Effector memory CD4-positive, alpha-beta T cell (primary cell): ENCODE results near the gene CFAP46.

ENCODE experiments used
- DNase-seq, 3 donors: peaks; one replicate each; pipeline ENCODE4 v3.0.0-alpha.2; 2020
- H3K27ac ChIP-seq: 2 replicates; pipeline ENCODE4 v1.7.0; 2013; ENCODE audit warnings: mild to moderate bottlenecking, low read length, moderate library complexity; ENCODE audit not compliant: insufficient read depth, poor library complexity, severe bottlenecking
- H3K27me3 ChIP-seq: replicated peaks from 2 replicates; pipeline ENCODE4 v1.7.0; 2013; ENCODE audit warnings: mild to moderate bottlenecking, low read length; ENCODE audit not compliant: insufficient read depth, control insufficient read depth, poor library complexity, severe bottlenecking
- H3K36me3 ChIP-seq: 2 replicates; pipeline ENCODE4 v1.7.0; 2013; ENCODE audit warnings: mild to moderate bottlenecking, low read length, moderate library complexity; ENCODE audit not compliant: control insufficient read depth, insufficient read depth
- H3K4me1 ChIP-seq: 2 replicates; pipeline ENCODE4 v1.7.0; 2013; ENCODE audit warnings: low read length, mild to moderate bottlenecking; ENCODE audit not compliant: control insufficient read depth, insufficient read depth, poor library complexity, severe bottlenecking
- H3K4me3 ChIP-seq: 2 replicates; pipeline ENCODE4 v1.7.0; 2013; ENCODE audit warnings: low read length, low read depth, mild to moderate bottlenecking; ENCODE audit not compliant: insufficient read depth, poor library complexity, severe bottlenecking
- H3K9me3 ChIP-seq: 2 replicates; pipeline ENCODE4 v1.7.0; 2013; ENCODE audit warnings: mild to moderate bottlenecking, low read length, moderate library complexity; ENCODE audit not compliant: control insufficient read depth

Gene CFAP46

DNA sequence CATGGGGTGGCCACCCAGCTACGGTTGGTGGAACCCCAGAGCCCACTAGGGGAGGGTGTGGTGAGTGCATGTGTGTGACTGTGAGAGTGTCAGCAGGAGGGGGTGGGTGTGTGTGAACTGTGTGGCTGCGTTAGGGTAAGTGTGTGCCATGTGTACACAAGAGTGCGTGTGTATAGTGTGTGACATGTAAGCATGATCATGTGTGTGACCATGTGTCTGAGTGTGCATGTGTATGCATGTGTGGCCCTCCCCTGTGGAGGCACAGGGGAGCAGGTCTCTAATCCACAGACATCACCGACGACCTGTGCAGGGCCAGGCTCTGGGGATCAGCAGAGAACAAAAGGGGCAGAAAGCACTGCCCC lies 3.5 kb upstream of the CFAP46 start:
- Histone ChIP-seq H3K27ac (no peak overlapping the region), H3K4me1 (peaks cover 8% of the 10 kb centered on the region), H3K36me3 (no peaks in the 10 kb centered on the region), H3K4me3 (no peak overlapping the region), H3K27me3 (peaks cover 17% of the 10 kb centered on the region), H3K9me3 (no peaks in the 10 kb centered on the region)
- no peak for DNase-seq

DNA sequence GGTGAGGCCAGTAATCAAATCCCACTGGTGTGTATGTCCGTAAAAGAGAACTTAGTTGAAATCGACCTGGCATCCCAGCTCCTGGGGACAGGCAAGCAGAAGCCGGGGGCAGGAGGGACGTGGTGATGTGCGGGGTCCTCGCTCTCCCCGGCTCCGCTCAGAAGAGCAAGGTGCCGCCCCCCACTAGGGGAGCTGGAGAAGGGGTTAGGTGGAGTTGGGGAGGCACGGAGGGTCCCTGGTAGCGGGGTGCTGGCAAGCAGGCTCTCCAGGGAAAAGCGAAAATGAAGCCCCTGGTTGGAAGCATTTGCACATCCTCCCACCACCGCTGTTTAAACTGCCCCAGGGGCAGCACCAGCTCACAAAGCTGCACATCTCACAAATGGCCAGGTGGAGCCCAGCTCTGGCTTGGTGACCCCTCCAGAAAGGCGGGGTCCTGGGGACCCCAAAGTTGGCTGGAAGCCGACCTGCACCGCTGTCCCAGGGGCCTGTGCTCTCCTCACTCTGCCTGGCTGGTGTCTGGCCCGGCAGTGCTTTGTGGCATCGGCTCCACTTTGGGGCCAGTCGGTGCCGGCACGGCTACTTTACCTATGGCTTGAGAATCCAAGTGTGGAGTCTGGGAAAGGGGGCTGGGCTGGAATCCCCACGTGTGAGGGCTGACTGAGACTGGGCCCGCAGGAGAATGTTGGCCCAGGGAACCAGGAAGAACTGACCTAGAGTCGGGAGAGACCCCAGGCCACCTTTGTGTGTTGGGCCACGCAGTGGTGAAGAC lies 2.9 kb upstream of the CFAP46 start:
- no peak overlapping the region for H3K4me3 ChIP-seq
- H3K4me1 ChIP-seq: peaks cover 8% of the 10 kb centered on the region
- no peak for DNase-seq
- no peaks in the 10 kb centered on the region for H3K9me3 ChIP-seq
- no peaks in the 10 kb centered on the region for H3K36me3 ChIP-seq
- no peak overlapping the region for H3K27ac ChIP-seq
- H3K27me3 ChIP-seq: peaks cover 17% of the 10 kb centered on the region

DNA sequence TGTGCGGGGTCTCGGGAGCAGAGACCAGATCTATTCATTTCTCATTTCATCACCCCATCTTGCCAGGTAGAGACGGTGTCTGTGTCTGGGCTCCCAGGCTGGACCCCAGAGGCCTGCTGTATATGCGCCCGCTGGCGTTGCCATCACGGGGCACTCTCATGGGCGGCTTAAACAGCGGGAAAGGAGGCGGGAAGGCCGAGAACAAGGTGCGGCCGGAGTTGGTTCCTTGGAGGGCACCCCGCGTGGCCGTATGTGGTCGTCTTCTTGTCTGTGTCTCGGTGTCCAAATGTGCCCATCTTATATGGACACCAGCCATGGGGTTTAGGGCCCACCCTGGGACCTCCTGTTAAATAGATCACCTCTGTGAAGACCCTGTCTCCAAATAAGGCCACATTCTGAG lies 2.1 kb upstream of the CFAP46 start:
- peaks cover 17% of the 10 kb centered on the region for H3K27me3 ChIP-seq

DNA sequence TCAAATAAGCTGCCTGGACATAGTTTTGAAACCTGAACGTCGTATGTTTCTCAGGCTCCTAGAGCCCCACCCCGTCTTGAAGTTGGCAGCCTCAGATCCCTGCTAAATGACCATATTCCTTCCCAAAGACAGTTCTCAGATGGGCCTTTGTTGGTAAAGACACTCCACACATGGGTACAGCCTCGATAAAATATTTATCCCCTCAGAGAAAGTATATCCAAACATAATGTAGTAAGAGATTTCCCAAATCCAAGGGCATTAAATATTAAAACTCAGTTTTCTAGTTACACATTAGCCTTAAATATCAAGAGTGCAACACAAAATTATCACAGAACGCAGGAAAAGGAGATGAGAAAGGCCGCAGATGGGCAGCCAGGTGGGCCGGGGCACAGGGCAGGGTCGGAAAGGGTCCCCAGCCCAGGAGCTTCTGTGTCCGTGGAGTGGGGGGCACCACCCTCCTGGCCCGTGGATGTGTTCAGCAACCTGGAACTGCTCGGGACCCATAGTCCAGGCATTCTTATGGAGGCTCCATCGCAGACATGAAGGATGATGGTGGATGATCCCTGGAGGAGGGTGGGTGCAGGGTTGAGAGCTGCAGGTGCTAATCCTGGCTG lies 1.5 kb upstream of the CFAP46 start:
- DNase-seq: no peak
- peaks cover 20% of the 10 kb centered on the region for H3K27me3 ChIP-seq
- H3K36me3 ChIP-seq: no peaks in the 10 kb centered on the region
- H3K4me1 ChIP-seq: peaks cover 8% of the 10 kb centered on the region
- no peak overlapping the region for H3K27ac ChIP-seq
- no peaks in the 10 kb centered on the region for H3K9me3 ChIP-seq
- no peak overlapping the region for H3K4me3 ChIP-seq

More for the DNA sequence above, 2.1 kb upstream of the CFAP46 start:
- Histone ChIP-seq H3K27ac (no peak overlapping the region), H3K9me3 (no peaks in the 10 kb centered on the region), H3K4me3 (no peak overlapping the region), H3K4me1 (peaks cover 8% of the 10 kb centered on the region), H3K36me3 (no peaks in the 10 kb centered on the region)
- no peak for DNase-seq

DNA sequence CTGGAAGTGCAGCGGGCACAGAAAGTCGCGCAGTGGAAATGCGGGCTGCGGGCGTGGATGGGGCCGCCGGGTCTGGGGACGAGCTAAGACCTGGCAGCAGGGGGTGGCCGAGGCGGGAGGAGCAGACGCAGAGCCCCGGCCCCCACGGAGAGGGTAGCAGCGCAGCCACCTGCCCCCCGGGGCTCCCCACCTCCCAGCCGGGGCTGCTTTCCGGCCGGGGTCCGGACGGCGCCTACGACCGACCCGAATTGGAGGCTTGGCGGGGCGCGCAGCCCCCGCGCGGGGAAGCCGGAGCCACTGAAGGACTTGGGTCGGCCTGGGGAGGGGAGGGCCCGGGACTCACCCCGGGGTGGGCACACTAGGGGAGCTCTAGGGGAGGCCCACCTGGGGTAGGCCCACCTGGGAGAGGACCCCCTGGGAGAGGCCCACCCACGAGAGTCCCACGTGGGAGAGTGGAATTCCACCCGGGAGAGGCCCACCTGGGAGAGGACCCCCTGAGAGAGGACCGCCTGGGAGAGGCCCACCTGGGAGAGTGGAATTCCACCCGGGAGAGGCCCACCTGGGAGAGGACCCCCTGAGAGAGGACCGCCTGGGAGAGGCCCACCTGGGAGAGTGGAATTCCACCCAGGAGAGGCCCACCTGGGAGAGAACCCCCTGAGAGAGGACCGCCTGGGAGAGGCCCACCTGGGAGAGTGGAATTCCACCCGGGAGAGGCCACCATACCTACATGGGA lies 854 bp upstream of the CFAP46 start:
- H3K4me3 ChIP-seq: peak overlapping the region; percentile 8
- DNase-seq: no peak
- no peaks in the 10 kb centered on the region for H3K36me3 ChIP-seq
- H3K27ac ChIP-seq: no peak overlapping the region
- peaks cover 8% of the 10 kb centered on the region for H3K4me1 ChIP-seq
- peaks cover 20% of the 10 kb centered on the region for H3K27me3 ChIP-seq
- no peaks in the 10 kb centered on the region for H3K9me3 ChIP-seq

DNA sequence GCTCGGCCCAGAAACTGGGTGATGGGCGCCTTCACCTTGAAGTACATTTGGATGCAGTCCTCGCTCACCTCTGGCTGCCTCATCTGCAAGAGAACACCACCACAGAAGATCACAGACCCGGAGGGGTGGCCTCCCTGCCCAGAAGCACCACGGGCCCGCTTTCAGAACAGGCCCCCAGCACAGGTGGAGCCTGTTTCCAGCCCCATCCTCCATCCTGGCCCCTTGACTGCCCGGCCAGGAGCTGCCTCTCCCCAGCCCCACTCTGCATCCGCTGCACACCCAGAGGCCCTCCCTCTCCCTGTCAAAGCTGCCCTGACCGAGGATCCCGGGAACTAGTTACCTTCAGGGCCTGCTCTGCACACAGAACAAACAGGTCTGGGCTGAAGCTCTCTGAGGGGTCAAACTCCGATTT lies 724 bp downstream of the CFAP46 start:
- Histone ChIP-seq H3K4me3 (no peak overlapping the region), H3K36me3 (no peaks in the 10 kb centered on the region), H3K4me1 (peaks cover 8% of the 10 kb centered on the region), H3K27me3 (peaks cover 20% of the 10 kb centered on the region), H3K9me3 (no peaks in the 10 kb centered on the region), H3K27ac (no peak overlapping the region)
- DNase-seq: no peak

DNA sequence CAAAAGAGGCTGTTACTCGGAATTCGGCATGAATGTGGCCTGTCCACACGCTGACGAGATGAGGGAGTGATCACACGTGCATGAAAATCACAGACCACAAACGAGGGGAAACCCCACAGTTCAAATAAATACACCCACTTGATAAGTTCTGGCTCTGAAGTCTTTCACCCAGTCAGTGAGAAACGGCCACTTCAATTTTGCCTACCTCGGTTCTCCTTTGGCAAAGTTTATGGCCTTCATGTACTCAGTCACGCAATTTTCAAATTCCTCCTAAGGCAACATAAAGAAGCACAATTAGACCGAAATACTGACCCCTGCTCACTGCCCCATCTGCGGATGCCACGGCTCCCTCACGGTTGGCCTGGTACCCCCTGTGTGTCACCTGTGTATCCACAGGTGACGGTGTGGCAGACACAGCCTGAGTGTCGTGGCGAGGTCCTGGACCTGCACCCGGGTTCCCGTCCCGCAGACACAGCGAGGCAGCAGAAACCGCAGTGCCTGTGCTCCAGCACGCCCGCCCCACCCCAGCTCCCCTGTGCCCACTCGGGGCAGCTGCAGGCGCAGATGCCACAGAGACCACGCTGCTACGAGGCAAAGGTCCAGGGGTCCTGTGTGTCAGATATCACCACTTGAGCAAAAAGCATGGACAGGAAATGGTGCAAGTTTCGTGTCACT lies 1.4 kb downstream of the CFAP46 start:
- Histone ChIP-seq H3K36me3 (no peaks in the 10 kb centered on the region), H3K9me3 (no peaks in the 10 kb centered on the region), H3K4me3 (no peak overlapping the region), H3K27ac (no peak overlapping the region), H3K27me3 (peaks cover 20% of the 10 kb centered on the region), H3K4me1 (peaks cover 8% of the 10 kb centered on the region)
- no peak for DNase-seq

DNA sequence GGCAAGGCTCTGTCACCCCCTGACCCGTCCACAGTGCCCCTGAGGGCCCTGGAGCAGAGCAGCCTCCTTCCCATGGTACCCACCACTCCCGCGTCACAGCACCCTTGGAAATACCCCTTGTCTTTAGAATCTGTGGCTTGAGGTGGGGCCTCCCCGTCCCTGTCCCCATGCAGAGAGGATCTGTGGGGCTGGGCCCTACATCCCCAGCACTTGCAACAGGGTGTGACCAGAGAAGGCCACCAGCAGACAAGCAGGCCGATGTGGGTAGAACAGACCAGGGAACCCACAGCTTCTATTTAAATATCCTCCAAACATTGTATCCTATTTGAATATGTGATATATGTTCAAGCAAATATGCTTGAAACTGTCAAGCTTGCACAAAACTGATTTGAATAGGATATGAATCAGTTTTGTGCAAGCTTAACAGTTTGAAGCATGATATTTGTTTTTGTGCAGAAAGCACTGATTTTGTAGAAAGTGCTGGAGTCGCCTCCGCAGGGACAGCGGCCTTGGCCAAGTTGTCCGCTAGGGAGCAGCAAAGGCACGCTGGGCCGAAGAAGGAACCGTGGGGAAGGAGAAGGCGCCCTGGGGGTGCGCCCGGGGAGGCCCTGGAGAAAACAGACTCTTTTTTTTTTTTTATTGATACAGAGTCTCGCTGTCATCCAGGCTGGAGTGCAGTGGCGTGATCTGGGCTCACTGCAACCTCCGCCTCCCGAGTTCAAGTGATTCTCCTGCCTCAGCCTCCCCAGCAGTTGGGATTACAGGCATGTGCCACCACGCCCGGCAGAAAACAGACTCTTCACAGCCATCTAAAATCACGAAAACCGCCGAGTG lies 2.2 kb downstream of the CFAP46 start:
- Histone ChIP-seq H3K27me3 (peaks cover 20% of the 10 kb centered on the region), H3K4me1 (peaks cover 8% of the 10 kb centered on the region)
- no peak for DNase-seq

DNA sequence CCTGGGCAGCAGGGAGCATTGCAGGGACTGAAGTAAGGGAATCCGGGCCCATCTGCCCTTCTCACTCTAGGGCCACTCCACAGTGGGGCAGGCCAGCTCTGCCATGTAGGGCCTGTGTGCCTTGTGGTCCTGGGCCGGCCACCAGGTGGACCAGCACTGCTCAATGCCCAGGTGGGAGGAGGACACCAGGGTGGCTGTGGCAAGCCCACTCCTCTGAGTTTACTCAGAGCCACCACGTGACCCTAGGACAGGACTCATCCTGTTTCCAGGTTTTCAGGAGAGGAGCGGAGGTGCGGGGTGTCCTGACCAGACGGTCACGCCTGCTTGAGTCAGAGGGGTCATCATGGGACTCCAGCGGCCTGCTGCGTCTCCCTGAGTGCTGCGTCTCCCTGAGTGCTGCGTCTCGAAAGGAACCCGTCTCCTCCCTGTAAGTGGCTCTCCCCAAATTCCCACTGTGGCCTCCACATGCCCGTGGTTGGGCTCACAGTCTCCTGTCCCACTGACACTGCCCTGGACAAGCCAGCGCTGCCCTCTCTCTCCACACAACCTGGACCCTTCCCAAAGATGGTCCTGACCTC lies 2.9 kb downstream of the CFAP46 start:
- peaks cover 20% of the 10 kb centered on the region for H3K27me3 ChIP-seq
- H3K27ac ChIP-seq: no peak overlapping the region
- H3K4me1 ChIP-seq: peaks cover 8% of the 10 kb centered on the region
- H3K9me3 ChIP-seq: no peaks in the 10 kb centered on the region
- H3K4me3 ChIP-seq: no peak overlapping the region
- no peak for DNase-seq
- H3K36me3 ChIP-seq: no peaks in the 10 kb centered on the region

More for the DNA sequence above, 2.2 kb downstream of the CFAP46 start:
- H3K9me3 ChIP-seq: no peaks in the 10 kb centered on the region
- no peaks in the 10 kb centered on the region for H3K36me3 ChIP-seq
- no peak overlapping the region for H3K4me3 ChIP-seq
- no peak overlapping the region for H3K27ac ChIP-seq
